IMR-90 (cell line): Measurements from ENCODE around the gene IGDCC3. TPM values are rescaled to one million over a fixed set of nuclear protein-coding genes. Genes with fewer than 3 reads are reported as not detected.

Source experiments
- ATAC-seq: fragments of 200-7000 bp; cut with Tn5 transposase; 2 replicates; pipeline ENCODE4 v1.9.1; 2020; ENCODE audit warnings: low read depth, mild to moderate bottlenecking, moderate library complexity
- BruUV-seq: library from RNA; stranded (reverse); fragments of 400-500 nt; replicated peaks from 2 replicates; lab custom pipeline; 2021; lab: Mats Ljungman, UMichigan
- CTCF ChIA-PET: fragments of 300-600 bp; formaldehyde crosslinking; extraction: SDS; loops from one replicate; lab custom pipeline; 2021; ENCODE audit warnings: antibody characterized with exemption; lab: Yijun Ruan, JAX
- POLR2A ChIA-PET: fragments of 300-600 bp; sonication (Branson Sonifier 250); formaldehyde crosslinking; loops from one replicate; lab custom pipeline; 2022; ENCODE audit warnings: antibody characterized with exemption; ENCODE audit not compliant: unreplicated experiment; lab: Charles Lee
- DNase-seq: peaks from one replicate; pipeline ENCODE4 v3.0.0; 2013
- H2AFZ ChIP-seq: replicated peaks from 2 replicates; pipeline ENCODE3; 2013; ENCODE audit warnings: low read length, mild to moderate bottlenecking; ENCODE audit not compliant: poor library complexity
- H2AK5ac ChIP-seq: 2 replicates; pipeline ENCODE4 v1.6.1; 2013; ENCODE audit warnings: low read depth, low read length, inconsistent platforms
- H2AK9ac ChIP-seq: replicated peaks from 2 replicates; pipeline ENCODE3; 2013; ENCODE audit warnings: mild to moderate bottlenecking, low read depth, low read length, moderate library complexity; ENCODE audit not compliant: poor library complexity
- H2BK120ac ChIP-seq: 2 replicates; pipeline ENCODE4 v1.6.1; 2013; ENCODE audit warnings: low read depth, low read length, inconsistent platforms
- H2BK15ac ChIP-seq: 3 replicates; pipeline ENCODE4 v1.6.1; 2013; ENCODE audit warnings: low read depth, low read length, inconsistent platforms
- H2BK20ac ChIP-seq: 2 replicates; pipeline ENCODE4 v1.6.1; 2013; ENCODE audit warnings: low read depth, mild to moderate bottlenecking, inconsistent platforms, low read length, moderate library complexity
- H2BK5ac ChIP-seq: 2 replicates; pipeline ENCODE4 v1.6.1; 2013; ENCODE audit warnings: mild to moderate bottlenecking, low read depth, low read length, inconsistent platforms; ENCODE audit not compliant: poor library complexity, severe bottlenecking
- H3K14ac ChIP-seq: replicated peaks from 2 replicates; pipeline ENCODE4 v1.6.1; 2013; ENCODE audit warnings: low read depth, low read length, inconsistent platforms
- H3K18ac ChIP-seq: 2 replicates; pipeline ENCODE4 v1.6.1; 2013; ENCODE audit warnings: low read depth, low read length, control low read depth
- H3K23ac ChIP-seq: 2 replicates; pipeline ENCODE4 v1.6.1; 2013; ENCODE audit warnings: low read depth, low read length, inconsistent platforms
- H3K27ac ChIP-seq: 2 replicates; pipeline ENCODE4 v1.5.1; 2013; ENCODE audit warnings: mild to moderate bottlenecking, control low read depth, low read length; ENCODE audit not compliant: insufficient read depth
- H3K27me3 ChIP-seq: 2 replicates; pipeline ENCODE4 v1.6.1; 2013; ENCODE audit warnings: low read length; ENCODE audit not compliant: control insufficient read depth, insufficient read depth
- H3K36me3 ChIP-seq: 2 replicates; pipeline ENCODE4 v1.6.1; 2013; ENCODE audit warnings: low read length, mixed read lengths; ENCODE audit not compliant: control insufficient read depth, insufficient read depth
- H3K4ac ChIP-seq: 2 replicates; pipeline ENCODE4 v1.6.1; 2013; ENCODE audit warnings: low read depth, low read length, inconsistent platforms
- H3K4me1 ChIP-seq: 2 replicates; pipeline ENCODE4 v1.6.1; 2013; ENCODE audit warnings: low read length, mixed read lengths; ENCODE audit not compliant: control insufficient read depth, insufficient read depth
- H3K4me2 ChIP-seq: 2 replicates; pipeline ENCODE4 v1.6.1; 2013; ENCODE audit warnings: low read depth, mild to moderate bottlenecking, control low read depth, low read length, moderate library complexity
- H3K4me3 ChIP-seq: 2 replicates; pipeline ENCODE4 v1.5.1; 2013; ENCODE audit warnings: low read depth, mild to moderate bottlenecking, control low read depth, low read length, moderate library complexity; ENCODE audit not compliant: insufficient read depth
- H3K56ac ChIP-seq: 2 replicates; pipeline ENCODE4 v1.6.1; 2013; ENCODE audit warnings: low read length, inconsistent platforms; ENCODE audit not compliant: insufficient read depth; ENCODE audit errors: extremely low read depth
- H3K79me1 ChIP-seq, 2 experiments: 2 replicates each; pipeline ENCODE4 v1.6.1; 2013; ENCODE audit warnings: low read length in 2 of 2, inconsistent platforms in 1 of 2, low read depth in 1 of 2
- H3K9ac ChIP-seq: 2 replicates; pipeline ENCODE4 v1.6.1; 2013; ENCODE audit warnings: low read depth, low read length, control low read depth
- H3K9me1 ChIP-seq: 2 replicates; pipeline ENCODE4 v1.6.1; 2013; ENCODE audit warnings: low read length, inconsistent platforms; ENCODE audit not compliant: insufficient read depth
- H3K9me3 ChIP-seq: 2 replicates; pipeline ENCODE4 v1.6.1; 2013; ENCODE audit warnings: low read length; ENCODE audit not compliant: control insufficient read depth, insufficient read depth
- H4K20me1 ChIP-seq: 2 replicates; pipeline ENCODE4 v1.6.1; 2013; ENCODE audit warnings: low read length, inconsistent platforms; ENCODE audit not compliant: insufficient read depth
- H4K5ac ChIP-seq: 2 replicates; pipeline ENCODE4 v1.6.1; 2013; ENCODE audit warnings: mild to moderate bottlenecking, low read depth, low read length, control low read depth
- H4K8ac ChIP-seq, 2 experiments: 2 replicates each; pipeline ENCODE4 v1.6.1; 2013; ENCODE audit warnings: low read depth in 2 of 2, low read length in 2 of 2, control low read depth in 1 of 2, inconsistent platforms in 1 of 2
- H4K91ac ChIP-seq: 2 replicates; pipeline ENCODE4 v1.6.1; 2013; ENCODE audit warnings: low read depth, low read length, inconsistent platforms; ENCODE audit not compliant: insufficient read depth
- BHLHE40 ChIP-seq: fragments of 150-350 bp; IDR thresholded peaks from 2 replicates; pipeline ENCODE4 v1.6.1; 2016; ENCODE audit warnings: mild to moderate bottlenecking, low read depth, low read length
- CEBPB ChIP-seq: IDR thresholded peaks from 2 replicates; pipeline ENCODE4 v1.6.1; 2012; ENCODE audit warnings: low read depth, low read length, improper control_type of control experiment
- CHD1 ChIP-seq: IDR thresholded peaks from 2 replicates; pipeline ENCODE4 v1.6.1; 2012; ENCODE audit warnings: low read depth, low read length, improper control_type of control experiment
- FOS ChIP-seq: fragments of 150-350 bp; IDR thresholded peaks from 2 replicates; pipeline ENCODE4 v1.6.1; 2016; ENCODE audit warnings: low read depth, low read length
- MAFK ChIP-seq: IDR thresholded peaks from 2 replicates; pipeline ENCODE4 v1.6.1; 2012; ENCODE audit warnings: low read depth, low read length, improper control_type of control experiment
- MAZ ChIP-seq: IDR thresholded peaks from 2 replicates; pipeline ENCODE4 v1.6.1; 2012; ENCODE audit warnings: low read depth, mild to moderate bottlenecking, low read length, improper control_type of control experiment, moderate library complexity, borderline replicate concordance
- MXI1 ChIP-seq: IDR thresholded peaks from 2 replicates; pipeline ENCODE4 v1.6.1; 2012; ENCODE audit warnings: low read depth, mild to moderate bottlenecking, low read length, moderate library complexity, borderline replicate concordance
- NFE2L2 ChIP-seq: fragments of 150-350 bp; IDR thresholded peaks from 2 replicates; pipeline ENCODE4 v1.6.1; 2016; ENCODE audit warnings: low read depth, mild to moderate bottlenecking, low read length
- POLR2A ChIP-seq: IDR thresholded peaks from 2 replicates; pipeline ENCODE4 v1.6.1; 2012; ENCODE audit warnings: mild to moderate bottlenecking, low read depth, low read length
- RAD21 ChIP-seq: IDR thresholded peaks from 2 replicates; pipeline ENCODE4 v1.6.1; 2012; ENCODE audit warnings: low read length, improper control_type of control experiment
- RCOR1 ChIP-seq: IDR thresholded peaks from 2 replicates; pipeline ENCODE4 v1.6.1; 2012; ENCODE audit warnings: mild to moderate bottlenecking, low read length, improper control_type of control experiment; ENCODE audit not compliant: insufficient replicate concordance
- RFX5 ChIP-seq: IDR thresholded peaks from 2 replicates; pipeline ENCODE4 v1.8.0; 2012; ENCODE audit warnings: low read depth, mild to moderate bottlenecking, low read length, moderate library complexity
- SMC3 ChIP-seq: fragments of 150-350 bp; IDR thresholded peaks from 2 replicates; pipeline ENCODE4 v1.6.1; 2016; ENCODE audit warnings: low read depth, mild to moderate bottlenecking, antibody characterized with exemption, low read length, moderate library complexity
- WGBS, 2 experiments: methylation state at CpG; one replicate each; pipeline versions ENCODE4 v1.1.5 to v1.1.7; 2013; ENCODE audit warnings: missing lambda C conversion rate in 2 of 2; ENCODE audit not compliant: insufficient read length in 1 of 2; ENCODE audit errors: extremely low coverage in 2 of 2; 5-methylcytosine and 5-hydroxymethylcytosine counted together
- dilution Hi-C: fragments of 300-500 bp; cut with HindIII; formaldehyde crosslinking; loops from one replicate; pipeline ENCODE4 v1.14.3; 2018; ENCODE audit warnings: low sequenced_read_pairs; ENCODE audit not compliant: unreplicated experiment
- in situ Hi-C: fragments of 300-500 bp; cut with MboI; formaldehyde crosslinking; loops from 3 replicates; pipeline ENCODE4 v1.14.3; 2019; ENCODE audit warnings: low sequenced_read_pairs, inconsistent platforms, mixed read lengths
- intact Hi-C: fragments of 100-400 bp; cut with micrococcal nuclease; formaldehyde crosslinking; loops from 2 replicates; pipeline ENCODE4 v1.10.0; 2022
- polyA plus RNA-seq, 3 experiments: library from polyadenylated mRNA; depleted of rRNA; stranded (reverse); fragments of >200 nt; gene quantifications; 2 replicates each; pipeline ENCODE4 v1.2.3, GENCODE V29; 2012; ENCODE audit warnings: low replicate concordance in 1 of 3
- total RNA-seq: library from RNA; depleted of rRNA; stranded (reverse); fragments of >200 nt; gene quantifications from 2 replicates; pipeline ENCODE4 v1.2.3, GENCODE V29; 2012
- TF ChIP-seq, protein P1 (sequence below): fragments of 150-350 bp; IDR thresholded peaks from 2 replicates; pipeline ENCODE4 v1.6.1; 2017; ENCODE audit warnings: mild to moderate bottlenecking, antibody characterized with exemption, low read length, low read depth
- TF ChIP-seq, protein P2 (sequence below): fragments of 150-350 bp; IDR thresholded peaks from 2 replicates; pipeline ENCODE4 v1.6.1; 2016; ENCODE audit warnings: low read depth, mild to moderate bottlenecking, low read length, moderate library complexity, borderline replicate concordance

IGDCC3 gene
- total and polyA plus RNA-seq, 2 of the 4 experiments (the other 2 are of a cell fraction): 0.18 to 0.19 TPM

DNA sequence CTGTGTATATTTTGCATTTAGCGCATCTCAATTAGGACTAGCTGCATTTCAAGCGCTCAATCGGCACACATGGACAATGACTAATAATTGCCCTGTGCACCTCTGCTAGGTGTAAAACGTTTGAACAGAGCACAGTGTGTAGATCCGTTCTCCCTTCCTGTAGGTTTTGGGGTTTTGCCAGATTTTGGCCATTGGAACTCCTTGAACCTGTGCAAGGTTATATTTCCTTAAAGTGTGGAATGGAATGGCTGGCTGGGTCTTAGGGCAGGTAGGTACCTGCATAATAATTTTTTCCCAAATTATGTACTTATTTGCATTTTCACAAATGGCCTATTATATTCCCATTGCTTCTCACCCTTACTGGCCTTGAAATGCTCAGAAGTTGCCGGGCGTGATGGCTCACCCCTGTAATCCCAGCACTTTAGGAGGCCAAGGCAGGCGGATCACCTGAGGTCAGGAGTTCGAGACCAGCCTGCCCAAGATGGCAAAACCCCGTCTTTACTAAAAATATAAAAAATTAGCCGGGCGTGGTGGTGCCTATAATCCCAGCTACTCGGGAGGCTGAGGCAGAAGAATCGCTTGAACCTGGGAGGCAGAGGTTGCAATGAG is 72.5 kb downstream of the IGDCC3 start:
- H3K27me3 ChIP-seq: no peaks in the 10 kb centered on the region
- no peak overlapping the region for H2AK5ac ChIP-seq
- no peak overlapping the region for H3K14ac ChIP-seq
- H3K9me3 ChIP-seq: no peaks in the 10 kb centered on the region
- H3K4me1 ChIP-seq: peaks cover 9% of the 10 kb centered on the region
- peak overlapping the region; percentile 16 for H3K4me2 ChIP-seq
- no peak overlapping the region for H2BK120ac ChIP-seq
- no peak overlapping the region for H2AFZ ChIP-seq
- H3K9ac ChIP-seq: no peak overlapping the region
- no peak overlapping the region for H3K27ac ChIP-seq
- H3K4me3 ChIP-seq: no peak overlapping the region
- ChIA-PET POLR2A (interaction anchor here (0.6 to 1.2 kb wide), 10 partner anchors 8 to 253 kb away, joined by 3 to 11 read pairs (median 4); partner anchors contain the start of genes CLPX, IGDCC3 and PARP16), CTCF (interaction anchor here (0.7 to 1.0 kb wide), 4 partner anchors 34 to 120 kb away, joined by 3 to 4 read pairs (median 4); partner anchors contain the start of gene CLPX)
- dilution Hi-C loops (no loop called here), in situ Hi-C loops (no loop called here), intact Hi-C loops (no loop called here)
- H2BK5ac ChIP-seq: peak overlapping the region; percentile 12
- 44% methylated on average over 7 of the region's 14 CpGs; no CpG with 5 or more reads in 1 of the 2 experiments for WGBS, 2 experiments
- no peak overlapping the region for H2AK9ac ChIP-seq
- 0 out of 2 replicates have a peak, but pooled peaks cover 3% of the 10 kb centered on the region for H3K9me1 ChIP-seq
- peaks cover 11% of the 10 kb centered on the region for H4K20me1 ChIP-seq
- H3K36me3 ChIP-seq: no peaks in the 10 kb centered on the region
- H3K23ac ChIP-seq: no peak overlapping the region
- no peak overlapping the region for H4K5ac ChIP-seq
- H3K56ac ChIP-seq: no peak overlapping the region
- no peak overlapping the region for H2BK20ac ChIP-seq
- DNase-seq (no peak), ATAC-seq (no peak; the same call in 1 of the 2 replicates)
- H2BK15ac ChIP-seq: no peak overlapping the region
- H3K18ac ChIP-seq: no peak overlapping the region
- BruUV-seq: no TSS peak
- H3K79me1 ChIP-seq: no peaks in the 10 kb centered on the region
- H3K4ac ChIP-seq: no peak overlapping the region
- no peak overlapping the region for H4K91ac ChIP-seq
- no peak overlapping the region for H4K8ac ChIP-seq
- TF ChIP-seq MAZ (no peak), BHLHE40 (peak; percentile 81), RCOR1 (no peak), CHD1 (no peak), FOS (peak; percentile 6; the same call in 1 of the 2 replicates), NFE2L2 (no peak), MXI1 (no peak), SMC3 (no peak), RFX5 (peak; percentile 6; the same call in 1 of the 2 replicates), CEBPB (no peak), RAD21 (no peak), POLR2A (peak; percentile 95), MAFK (no peak)
- TF ChIP-seq, protein P1, sequence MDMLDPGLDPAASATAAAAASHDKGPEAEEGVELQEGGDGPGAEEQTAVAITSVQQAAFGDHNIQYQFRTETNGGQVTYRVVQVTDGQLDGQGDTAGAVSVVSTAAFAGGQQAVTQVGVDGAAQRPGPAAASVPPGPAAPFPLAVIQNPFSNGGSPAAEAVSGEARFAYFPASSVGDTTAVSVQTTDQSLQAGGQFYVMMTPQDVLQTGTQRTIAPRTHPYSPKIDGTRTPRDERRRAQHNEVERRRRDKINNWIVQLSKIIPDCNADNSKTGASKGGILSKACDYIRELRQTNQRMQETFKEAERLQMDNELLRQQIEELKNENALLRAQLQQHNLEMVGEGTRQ: no peak
- TF ChIP-seq, protein P2, sequence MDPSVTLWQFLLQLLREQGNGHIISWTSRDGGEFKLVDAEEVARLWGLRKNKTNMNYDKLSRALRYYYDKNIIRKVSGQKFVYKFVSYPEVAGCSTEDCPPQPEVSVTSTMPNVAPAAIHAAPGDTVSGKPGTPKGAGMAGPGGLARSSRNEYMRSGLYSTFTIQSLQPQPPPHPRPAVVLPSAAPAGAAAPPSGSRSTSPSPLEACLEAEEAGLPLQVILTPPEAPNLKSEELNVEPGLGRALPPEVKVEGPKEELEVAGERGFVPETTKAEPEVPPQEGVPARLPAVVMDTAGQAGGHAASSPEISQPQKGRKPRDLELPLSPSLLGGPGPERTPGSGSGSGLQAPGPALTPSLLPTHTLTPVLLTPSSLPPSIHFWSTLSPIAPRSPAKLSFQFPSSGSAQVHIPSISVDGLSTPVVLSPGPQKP: no peak
